Measurements from ENCODE around the gene ILKAP. TPM values are rescaled to one million over a fixed set of nuclear protein-coding genes. Genes with fewer than 3 reads are reported as not detected.

ILKAP gene
- total RNA-seq, 4 donors from 2014 or later = 27.3 to 36.0 (median 34.3) TPM

DNA sequence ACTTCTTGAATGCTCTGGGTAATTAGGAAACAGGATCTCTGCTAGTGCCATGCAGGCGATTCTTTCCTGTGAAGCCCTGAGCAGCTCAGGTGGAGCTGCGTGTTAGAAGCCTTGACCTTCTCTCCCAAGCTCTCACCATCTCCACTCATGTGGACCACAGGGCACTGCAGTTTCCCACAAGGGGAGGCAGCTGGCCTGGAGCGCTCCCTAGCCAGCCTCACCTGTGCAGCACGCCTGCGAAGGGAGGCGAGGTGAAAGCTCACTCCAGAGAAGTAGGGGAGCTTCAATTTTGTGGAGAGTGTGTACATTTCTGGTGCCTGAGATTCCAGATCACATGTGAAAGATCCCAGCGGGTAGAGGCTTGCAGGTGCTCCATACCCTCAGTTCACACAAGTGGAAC lies 47.4 kb upstream of the ILKAP start:
- Histone ChIP-seq H3K27me3 (no peaks in the 10 kb centered on the region), H3K4me3 (no peak overlapping the region), H3K36me3 (peaks cover 57 to 99% (median 96%) of the 10 kb centered on the region in 4 donors), H3K27ac (replicated peaks in 1 of 4) (no peak overlapping the region), H3K9me3 (no peaks in the 10 kb centered on the region), H3K4me1 (no peaks in the 10 kb centered on the region)
- 100% methylated on average over 3 of the region's 7 CpGs for WGBS
- intact Hi-C loops (cut with DNase I) = no loop called here
- TF ChIP-seq POLR2A (IDR thresholded peaks at IDR 0.05; ENCODE audit: low read depth) (no peak), EP300 (IDR thresholded peaks at IDR 0.05) (no peak), POLR2AphosphoS5 (IDR thresholded peaks at IDR 0.05) (no peak)
- TF ChIP-seq, protein P1, sequence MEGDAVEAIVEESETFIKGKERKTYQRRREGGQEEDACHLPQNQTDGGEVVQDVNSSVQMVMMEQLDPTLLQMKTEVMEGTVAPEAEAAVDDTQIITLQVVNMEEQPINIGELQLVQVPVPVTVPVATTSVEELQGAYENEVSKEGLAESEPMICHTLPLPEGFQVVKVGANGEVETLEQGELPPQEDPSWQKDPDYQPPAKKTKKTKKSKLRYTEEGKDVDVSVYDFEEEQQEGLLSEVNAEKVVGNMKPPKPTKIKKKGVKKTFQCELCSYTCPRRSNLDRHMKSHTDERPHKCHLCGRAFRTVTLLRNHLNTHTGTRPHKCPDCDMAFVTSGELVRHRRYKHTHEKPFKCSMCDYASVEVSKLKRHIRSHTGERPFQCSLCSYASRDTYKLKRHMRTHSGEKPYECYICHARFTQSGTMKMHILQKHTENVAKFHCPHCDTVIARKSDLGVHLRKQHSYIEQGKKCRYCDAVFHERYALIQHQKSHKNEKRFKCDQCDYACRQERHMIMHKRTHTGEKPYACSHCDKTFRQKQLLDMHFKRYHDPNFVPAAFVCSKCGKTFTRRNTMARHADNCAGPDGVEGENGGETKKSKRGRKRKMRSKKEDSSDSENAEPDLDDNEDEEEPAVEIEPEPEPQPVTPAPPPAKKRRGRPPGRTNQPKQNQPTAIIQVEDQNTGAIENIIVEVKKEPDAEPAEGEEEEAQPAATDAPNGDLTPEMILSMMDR (IDR thresholded peaks at IDR 0.05) = no peak
- no peak for DNase-seq (ENCODE audit: extremely low spot score)

GRCh38 chr2:238247841-238248453 lies 44.5 kb upstream of the ILKAP start:
- Histone ChIP-seq H3K27ac (replicated peaks in 1 of 4) (no peak overlapping the region), H3K4me1 (peaks cover 0 to 5% (median 2%) of the 10 kb centered on the region in 4 donors), H3K9me3 (no peaks in the 10 kb centered on the region), H3K36me3 (peaks cover 32 to 88% (median 76%) of the 10 kb centered on the region in 4 donors), H3K4me3 (no peak overlapping the region), H3K27me3 (no peaks in the 10 kb centered on the region)
- intact Hi-C loops (cut with DNase I) = no loop called here
- no peak for DNase-seq (ENCODE audit: extremely low spot score)
- whole genome bisulfite sequencing = 89% methylated on average over 10 of the region's 10 CpGs
- TF ChIP-seq EP300 (IDR thresholded peaks at IDR 0.05) (no peak), POLR2AphosphoS5 (IDR thresholded peaks at IDR 0.05) (no peak), POLR2A (IDR thresholded peaks at IDR 0.05; ENCODE audit: low read depth) (no peak)
- TF ChIP-seq, protein P1 (IDR thresholded peaks at IDR 0.05) = no peak

- 88% methylated on average over 9 of the region's 13 CpGs for WGBS
- H3K36me3 ChIP-seq = peaks cover 27 to 81% (median 69%) of the 10 kb centered on the region in 4 donors
- no peak overlapping the region for H3K27ac ChIP-seq (replicated peaks in 1 of 4)
- H3K4me1 ChIP-seq = peaks cover 7 to 10% (median 10%) of the 10 kb centered on the region in 4 donors
- TF ChIP-seq EP300 (IDR thresholded peaks at IDR 0.05) (no peak), POLR2A (IDR thresholded peaks at IDR 0.05; ENCODE audit: low read depth) (no peak), POLR2AphosphoS5 (IDR thresholded peaks at IDR 0.05) (no peak)
- TF ChIP-seq, protein P1 (IDR thresholded peaks at IDR 0.05) = no peak
- no peaks in the 10 kb centered on the region for H3K27me3 ChIP-seq
- no peak for DNase-seq (ENCODE audit: extremely low spot score)
- no peaks in the 10 kb centered on the region for H3K9me3 ChIP-seq
- intact Hi-C loops (cut with DNase I) = no loop called here
- no peak overlapping the region for H3K4me3 ChIP-seq
Measured at GRCh38 chr2:238247002-238247822, 43.7 kb upstream of the ILKAP start.

GRCh38 chr2:238244151-238244550 lies 40.7 kb upstream of the ILKAP start:
- Histone ChIP-seq H3K9me3 (no peaks in the 10 kb centered on the region), H3K4me1 (peaks cover 23 to 32% (median 28%) of the 10 kb centered on the region in 4 donors), H3K4me3 (no peak overlapping the region), H3K36me3 (peaks cover 8 to 51% (median 40%) of the 10 kb centered on the region in 4 donors), H3K27me3 (peaks cover 0 to 9% (median 0%) of the 10 kb centered on the region in 4 donors), H3K27ac (replicated peaks in 1 of 4) (no peak overlapping the region)
- intact Hi-C loops (cut with DNase I) = no loop called here
- DNase-seq (ENCODE audit: extremely low spot score) = no peak
- TF ChIP-seq POLR2AphosphoS5 (IDR thresholded peaks at IDR 0.05) = no peak
- TF ChIP-seq EP300 (IDR thresholded peaks at IDR 0.05) = no peak
- no peak for TF ChIP-seq POLR2A (IDR thresholded peaks at IDR 0.05; ENCODE audit: low read depth)
- TF ChIP-seq, protein P1 (IDR thresholded peaks at IDR 0.05) = no peak
- WGBS = 88% methylated on average over 5 of the region's 5 CpGs

All from esophagus muscularis mucosa (tissue), 4 donors.